ENCODE measurements around the gene MADCAM1. TPM values are rescaled to one million over a fixed set of nuclear protein-coding genes. Genes with fewer than 3 reads are reported as not detected.

Gene MADCAM1
- total and polyA plus RNA-seq, 2 of the 8 experiments (the other 6 are each of a cell fraction or from before 2014, with no cell fraction given), result 2.3 to 3.0 TPM

DNA sequence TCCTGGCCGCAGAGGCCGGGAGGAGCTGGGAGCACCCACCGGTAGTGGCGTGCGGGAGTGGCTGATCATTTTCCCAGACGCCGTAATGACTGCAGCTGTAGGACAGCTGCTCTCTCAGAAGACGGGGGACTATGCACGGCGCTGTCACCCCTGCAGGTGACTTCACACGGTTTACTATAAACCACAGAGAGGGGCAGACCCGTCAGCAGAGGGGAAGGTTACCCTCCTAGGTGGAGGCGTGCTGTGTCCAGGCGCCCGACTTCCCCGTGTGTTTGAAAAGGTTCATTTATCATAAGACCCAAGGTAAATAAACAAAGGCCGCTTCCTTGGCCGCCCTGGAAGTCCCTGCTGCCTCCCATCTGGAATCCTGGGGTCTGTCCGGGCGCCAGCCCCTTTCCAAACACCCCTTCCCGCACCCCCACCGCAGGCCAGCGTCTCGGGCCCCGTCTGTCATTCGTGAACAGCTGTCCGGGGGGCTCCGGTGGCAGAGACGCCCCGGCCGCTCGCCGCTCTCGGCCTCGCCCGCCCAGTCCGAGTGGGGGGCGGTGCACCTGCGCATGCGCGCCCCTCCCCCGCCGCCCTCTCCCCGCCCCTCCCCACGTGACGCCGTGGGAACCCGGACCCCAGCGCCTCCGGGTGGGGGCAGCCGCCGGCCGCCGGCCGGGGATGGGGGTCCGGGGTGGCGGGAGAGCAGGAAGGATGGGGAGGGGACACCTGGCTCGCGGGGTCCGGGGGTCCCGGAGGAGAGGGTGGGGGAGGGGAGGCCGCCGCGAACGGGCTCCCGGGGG is 36.4 kb upstream of the MADCAM1 start (continued):
- TF ChIP-seq RAD21 (IDR thresholded peaks at IDR 0.05 in 1 of 2, conservative IDR thresholded peaks at IDR 0.05 in 1 of 2; ENCODE audit: low read depth in 2 of 2, low read length in 2 of 2) (no peak), SIRT6 (IDR thresholded peaks at IDR 0.05; ENCODE audit: low read length) (no peak), KDM4A (IDR thresholded peaks at IDR 0.05; ENCODE audit: low read depth, low read length, severe bottlenecking) (peak; percentile 32), EZH2 (IDR thresholded peaks at IDR 0.05; ENCODE audit: low read depth, low read length, severe bottlenecking) (no peak), NANOG (IDR thresholded peaks at IDR 0.05; ENCODE audit: insufficient read depth, low read depth, low read length, poor library complexity, severe bottlenecking) (no peak), ATF3 (IDR thresholded peaks at IDR 0.05; ENCODE audit: insufficient read depth, low read depth, low read length) (no peak), NRF1 (IDR thresholded peaks at IDR 0.05; ENCODE audit: low read depth, low read length) (peak; percentile 59), FOSL1 (IDR thresholded peaks at IDR 0.05; ENCODE audit: insufficient read depth, low read depth, low read length) (no peak), TCF12 (IDR thresholded peaks at IDR 0.05; ENCODE audit: low read depth, low read length) (no peak), YY1 (IDR thresholded peaks at IDR 0.05; ENCODE audit: low read depth, low read length) (no peak), SIX5 (IDR thresholded peaks at IDR 0.05; ENCODE audit: low read depth, low read length) (no peak), JUN (IDR thresholded peaks at IDR 0.05; ENCODE audit: low read depth, low read length) (no peak), HDAC2 (IDR thresholded peaks at IDR 0.05; ENCODE audit: borderline replicate concordance in 1 of 2, low read depth in 2 of 2, low read length in 2 of 2) (no peak), CTBP2 (IDR thresholded peaks at IDR 0.05; ENCODE audit: borderline replicate concordance, insufficient read depth, insufficient read length, low read length) (no peak), SP1 (IDR thresholded peaks at IDR 0.05; ENCODE audit: low read depth, low read length) (no peak), SRF (IDR thresholded peaks at IDR 0.05; ENCODE audit: low read depth, low read length) (no peak), GTF2F1 (IDR thresholded peaks at IDR 0.05; ENCODE audit: borderline replicate concordance, low read depth, low read length) (no peak), CTCF (IDR thresholded peaks at IDR 0.05; ENCODE audit: control extremely low read depth in 1 of 3, insufficient read depth in 1 of 3, low read depth in 1 of 3, low read length in 3 of 3) (no peak), MAX (IDR thresholded peaks at IDR 0.05) (no peak), RXRA (IDR thresholded peaks at IDR 0.05; ENCODE audit: insufficient read depth, low read depth, low read length) (no peak)
